WERI-Rb-1 (cell line): ENCODE measurements around the gene ATF7.

Experiments used
- DNase-seq: peaks from one replicate; pipeline ENCODE4 v3.0.0-alpha.2; 2020
- H3K27ac ChIP-seq: fragments of 250-450 bp; sonication (Bioruptor Pico); 2 replicates; pipeline ENCODE4 v1.5.1; 2020; ENCODE audit warnings: mild to moderate bottlenecking, moderate library complexity
- H3K27me3 ChIP-seq: fragments of 250-450 bp; sonication (Bioruptor Pico); 2 replicates; pipeline ENCODE4 v1.5.1; 2021; ENCODE audit warnings: mild to moderate bottlenecking, low read depth, moderate library complexity; ENCODE audit not compliant: insufficient read depth, severe bottlenecking
- H3K36me3 ChIP-seq: fragments of 250-450 bp; sonication (Bioruptor Pico); 2 replicates; pipeline ENCODE4 v1.5.1; 2020; ENCODE audit warnings: mild to moderate bottlenecking, moderate library complexity
- H3K4me3 ChIP-seq: 2 replicates; pipeline ENCODE4 v1.5.1; 2011; ENCODE audit warnings: low read depth, mild to moderate bottlenecking, control low read depth, low read length
- H3K9me3 ChIP-seq: fragments of 250-450 bp; sonication (Bioruptor Pico); 2 replicates; pipeline ENCODE4 v1.5.1; 2021; ENCODE audit warnings: mild to moderate bottlenecking, moderate library complexity; ENCODE audit not compliant: severe bottlenecking
- CTCF ChIP-seq: IDR thresholded peaks from 2 replicates; pipeline ENCODE4 v1.5.1; 2011; ENCODE audit warnings: low read depth, mild to moderate bottlenecking, control low read depth, inconsistent platforms, low read length

The ATF7 gene

DNA sequence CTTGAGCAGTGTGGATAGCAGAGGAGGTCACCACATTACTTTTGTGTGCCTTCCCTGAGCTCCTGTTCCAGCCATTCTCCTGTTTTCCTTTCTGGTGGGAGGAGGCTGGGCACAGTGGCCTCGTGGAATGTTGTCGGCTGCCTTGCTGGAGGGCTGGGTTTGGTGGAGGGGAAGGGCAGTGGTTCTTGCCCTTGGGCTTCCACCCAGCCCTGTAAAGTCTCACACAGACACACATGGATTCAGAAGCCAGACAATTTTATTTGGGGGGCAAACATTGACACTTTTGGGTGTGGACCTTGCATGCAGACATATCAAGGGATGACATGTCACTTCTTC, 119.8 kb downstream of the ATF7 start:
- peak overlapping the region; percentile 90 for H3K27ac ChIP-seq
- TF ChIP-seq CTCF = no peak
- no peak for DNase-seq
- peaks cover 50% of the 10 kb centered on the region for H3K36me3 ChIP-seq
- H3K27me3 ChIP-seq = no peaks in the 10 kb centered on the region
- no peak overlapping the region for H3K4me3 ChIP-seq
- H3K9me3 ChIP-seq = no peaks in the 10 kb centered on the region

DNA sequence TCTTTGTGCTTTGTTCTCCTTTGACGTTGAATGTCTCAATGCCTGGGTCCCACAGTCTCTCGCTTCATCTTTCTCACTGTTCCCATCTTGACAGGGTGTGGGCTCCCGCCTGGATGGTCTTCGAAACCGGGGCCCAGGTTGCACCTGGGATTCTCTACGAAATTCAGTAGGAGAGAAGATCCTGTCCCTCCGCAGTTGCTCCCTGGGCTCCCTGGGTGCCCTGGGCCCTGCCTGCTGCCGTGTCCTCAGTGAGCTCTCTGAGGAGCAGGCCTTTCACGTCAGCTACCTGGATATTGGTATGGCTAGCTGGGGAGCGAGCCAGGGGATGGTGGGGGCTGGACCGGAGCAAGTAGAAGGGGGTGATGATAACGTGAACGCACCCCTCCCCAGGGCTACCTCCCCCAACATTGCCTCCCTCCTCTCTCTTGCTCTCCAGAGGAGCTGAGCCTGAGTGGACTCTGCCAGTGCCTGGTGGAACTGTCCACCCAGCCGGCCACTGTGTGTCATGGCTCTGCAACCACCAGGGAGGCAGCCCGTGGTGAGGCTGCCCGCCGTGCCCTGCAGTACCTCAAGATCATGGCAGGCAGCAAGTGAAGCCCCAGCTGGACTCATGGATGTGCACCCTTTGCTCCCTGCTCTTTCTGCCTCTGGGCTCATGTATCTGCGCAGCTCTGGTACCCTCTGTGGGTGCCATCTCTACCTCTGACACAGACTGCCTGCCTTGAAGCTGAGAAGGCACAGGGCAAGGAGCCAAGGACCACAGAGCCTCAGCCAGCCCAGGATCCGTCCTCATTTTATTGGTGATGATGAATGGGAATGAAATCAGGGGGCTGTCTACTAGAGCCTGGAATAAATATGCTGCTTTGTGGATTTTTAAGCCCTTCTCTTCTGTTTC, 120.4 kb downstream of the ATF7 start:
- H3K27ac ChIP-seq = peak overlapping the region; percentile 90
- H3K27me3 ChIP-seq = no peaks in the 10 kb centered on the region

GRCh38 chr12:53505086-53505485, 121.1 kb downstream of the ATF7 start:
- H3K27ac ChIP-seq = no peak overlapping the region; the same call in 1 of the 2 replicates
- no peak overlapping the region for H3K4me3 ChIP-seq
- no peak for TF ChIP-seq CTCF
- no peak for DNase-seq
- H3K9me3 ChIP-seq = no peaks in the 10 kb centered on the region
- no peaks in the 10 kb centered on the region for H3K27me3 ChIP-seq
- peaks cover 45% of the 10 kb centered on the region for H3K36me3 ChIP-seq

More for the DNA sequence above, 120.4 kb downstream of the ATF7 start:
- TF ChIP-seq CTCF = no peak
- no peak for DNase-seq
- H3K9me3 ChIP-seq = no peaks in the 10 kb centered on the region
- no peak overlapping the region for H3K4me3 ChIP-seq
- peaks cover 46% of the 10 kb centered on the region for H3K36me3 ChIP-seq

- TF ChIP-seq CTCF = no peak
- H3K36me3 ChIP-seq = peaks cover 45% of the 10 kb centered on the region
- H3K27ac ChIP-seq = no peak overlapping the region
- H3K27me3 ChIP-seq = no peaks in the 10 kb centered on the region
- no peaks in the 10 kb centered on the region for H3K9me3 ChIP-seq
- no peak for DNase-seq
- no peak overlapping the region for H3K4me3 ChIP-seq
Observed at GRCh38 chr12:53504004-53504920, 121.9 kb downstream of the ATF7 start.

GRCh38 chr12:53502983-53503728, 123.0 kb downstream of the ATF7 start:
- DNase-seq = no peak
- no peak overlapping the region for H3K4me3 ChIP-seq
- no peak overlapping the region for H3K27ac ChIP-seq
- no peaks in the 10 kb centered on the region for H3K9me3 ChIP-seq
- H3K27me3 ChIP-seq = no peaks in the 10 kb centered on the region
- TF ChIP-seq CTCF = no peak
- H3K36me3 ChIP-seq = peaks cover 45% of the 10 kb centered on the region
